Measurements from ENCODE around the gene RAG1.
"Not testable (repeated sequence)": the region's sequence is repeated elsewhere in the genome, so short reads cannot be mapped to it uniquely, and the experiment has no call there.

The RAG1 gene

GRCh38 chr11:36567694-36568093 lies at the start of gene RAG1:
TSS of gene RAG1 (plus strand) at chr11:36568007. CDS start at chr11:36573305, 5,298 bp downstream.
- no peak for DNase-seq (ENCODE audit: low read depth)
- in situ Hi-C loops (cut with HindIII; ENCODE audit: low sequenced_read_pairs), result loop anchor here (5.0 kb wide), 1 partner anchor 95 kb away; no protein-coding TSS in a partner anchor
- TF ChIP-seq, protein P1, sequence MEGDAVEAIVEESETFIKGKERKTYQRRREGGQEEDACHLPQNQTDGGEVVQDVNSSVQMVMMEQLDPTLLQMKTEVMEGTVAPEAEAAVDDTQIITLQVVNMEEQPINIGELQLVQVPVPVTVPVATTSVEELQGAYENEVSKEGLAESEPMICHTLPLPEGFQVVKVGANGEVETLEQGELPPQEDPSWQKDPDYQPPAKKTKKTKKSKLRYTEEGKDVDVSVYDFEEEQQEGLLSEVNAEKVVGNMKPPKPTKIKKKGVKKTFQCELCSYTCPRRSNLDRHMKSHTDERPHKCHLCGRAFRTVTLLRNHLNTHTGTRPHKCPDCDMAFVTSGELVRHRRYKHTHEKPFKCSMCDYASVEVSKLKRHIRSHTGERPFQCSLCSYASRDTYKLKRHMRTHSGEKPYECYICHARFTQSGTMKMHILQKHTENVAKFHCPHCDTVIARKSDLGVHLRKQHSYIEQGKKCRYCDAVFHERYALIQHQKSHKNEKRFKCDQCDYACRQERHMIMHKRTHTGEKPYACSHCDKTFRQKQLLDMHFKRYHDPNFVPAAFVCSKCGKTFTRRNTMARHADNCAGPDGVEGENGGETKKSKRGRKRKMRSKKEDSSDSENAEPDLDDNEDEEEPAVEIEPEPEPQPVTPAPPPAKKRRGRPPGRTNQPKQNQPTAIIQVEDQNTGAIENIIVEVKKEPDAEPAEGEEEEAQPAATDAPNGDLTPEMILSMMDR (IDR thresholded peaks at IDR 0.05; ENCODE audit: low read depth, low read length, missing control alignments), result no peak
- H3K4me3 ChIP-seq (ENCODE audit: low read depth, low read length), result no peak within 1 kb of the TSS

GRCh38 chr11:36530840-36531239 lies 37.0 kb upstream of the RAG1 start:
- no peak for DNase-seq (ENCODE audit: low read depth)
- TF ChIP-seq, protein P1 (IDR thresholded peaks at IDR 0.05; ENCODE audit: low read depth, low read length, missing control alignments), result no peak
- in situ Hi-C loops (cut with HindIII; ENCODE audit: low sequenced_read_pairs), result no loop called here
- no peak overlapping the region for H3K4me3 ChIP-seq (ENCODE audit: low read depth, low read length)

DNA sequence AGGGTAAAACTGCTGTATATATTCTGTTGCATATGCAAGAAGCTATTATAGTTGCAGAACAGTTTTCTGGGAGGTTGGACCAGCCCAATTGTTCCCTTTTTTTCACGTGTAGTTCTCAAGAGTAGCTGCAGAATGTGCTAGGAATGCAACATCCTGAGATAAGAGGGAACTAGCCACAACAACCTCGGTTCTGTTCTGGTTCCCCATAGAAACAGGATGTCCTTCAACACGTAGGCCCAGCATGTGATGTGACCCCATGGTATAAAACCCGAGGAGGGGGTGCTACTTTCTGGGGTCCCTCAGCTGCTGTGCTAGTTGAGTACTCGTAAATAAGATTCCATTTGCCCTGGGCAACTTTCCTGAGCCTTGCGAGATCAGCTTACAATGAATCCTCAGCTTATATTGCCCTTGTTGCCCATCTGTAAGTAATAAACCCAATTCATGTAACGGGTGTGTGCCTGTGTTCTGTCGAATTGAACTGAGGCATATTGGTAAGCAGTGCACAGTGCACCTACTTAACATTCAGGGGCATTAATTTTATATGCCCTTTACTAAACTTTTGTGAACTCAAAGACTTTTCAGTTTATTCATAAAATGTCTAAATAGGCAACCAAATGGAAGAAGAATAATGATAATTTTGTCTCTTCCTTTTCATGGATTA lies 34.7 kb upstream of the RAG1 start:
- TF ChIP-seq, protein P1 (IDR thresholded peaks at IDR 0.05; ENCODE audit: low read depth, low read length, missing control alignments), result no peak
- DNase-seq (ENCODE audit: low read depth), result no peak
- in situ Hi-C loops (cut with HindIII; ENCODE audit: low sequenced_read_pairs), result no loop called here
- no peak overlapping the region for H3K4me3 ChIP-seq (ENCODE audit: low read depth, low read length)

- TF ChIP-seq, protein P1 (IDR thresholded peaks at IDR 0.05; ENCODE audit: low read depth, low read length, missing control alignments), result no peak
- in situ Hi-C loops (cut with HindIII; ENCODE audit: low sequenced_read_pairs), result no loop called here
- no peak for DNase-seq (ENCODE audit: low read depth)
- H3K4me3 ChIP-seq (ENCODE audit: low read depth, low read length), result no peak overlapping the region
Observed at GRCh38 chr11:36534276-36534840, 33.4 kb upstream of the RAG1 start.

DNA sequence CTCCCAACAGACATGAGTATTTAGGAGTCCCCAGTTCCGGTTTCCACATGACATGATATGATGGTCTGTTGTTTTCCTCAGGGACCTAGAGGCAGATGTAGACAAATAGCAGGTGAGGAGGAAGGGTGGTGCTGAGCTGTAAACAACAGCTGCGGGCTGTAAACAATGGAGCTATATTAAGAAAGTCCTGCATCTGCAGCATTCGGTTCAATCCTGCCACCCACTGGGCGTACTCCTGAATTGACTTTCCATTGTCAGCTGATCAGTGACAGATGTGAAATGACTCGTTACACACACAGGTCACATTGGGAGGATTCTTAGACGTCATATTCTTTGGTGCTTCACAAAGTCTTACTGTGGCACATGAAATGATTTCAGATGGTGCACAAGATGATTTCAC lies 26.8 kb upstream of the RAG1 start:
- no peak for DNase-seq (ENCODE audit: low read depth)

GRCh38 chr11:36550385-36551115 lies 17.3 kb upstream of the RAG1 start:
- H3K4me3 ChIP-seq (ENCODE audit: low read depth, low read length), result no peak overlapping the region
- DNase-seq (ENCODE audit: low read depth), result no peak
- TF ChIP-seq, protein P1 (IDR thresholded peaks at IDR 0.05; ENCODE audit: low read depth, low read length, missing control alignments), result no peak
- in situ Hi-C loops (cut with HindIII; ENCODE audit: low sequenced_read_pairs), result no loop called here

More for the DNA sequence above, 26.8 kb upstream of the RAG1 start:
- in situ Hi-C loops (cut with HindIII; ENCODE audit: low sequenced_read_pairs), result no loop called here
- no peak overlapping the region for H3K4me3 ChIP-seq (ENCODE audit: low read depth, low read length)
- TF ChIP-seq, protein P1 (IDR thresholded peaks at IDR 0.05; ENCODE audit: low read depth, low read length, missing control alignments), result peak; percentile 35

DNA sequence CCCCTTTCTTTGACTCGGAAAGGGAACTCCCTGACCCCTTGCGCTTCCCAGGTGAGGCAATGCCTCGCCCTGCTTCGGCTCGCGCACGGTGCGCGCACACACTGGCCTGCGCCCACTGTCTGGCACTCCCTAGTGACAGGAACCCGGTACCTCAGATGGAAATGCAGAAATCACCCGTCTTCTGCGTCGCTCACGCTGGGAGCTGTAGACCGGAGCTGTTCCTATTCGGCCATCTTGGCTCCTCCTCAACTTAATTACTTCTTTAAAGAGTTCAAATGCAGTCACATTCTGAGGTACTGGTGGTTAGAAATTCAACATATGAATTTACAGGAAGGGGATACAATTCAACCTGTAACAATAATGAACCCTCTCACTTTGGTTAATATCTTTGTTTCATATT lies 10.4 kb upstream of the RAG1 start:
- DNase-seq (ENCODE audit: low read depth); in situ Hi-C loops (cut with HindIII; ENCODE audit: low sequenced_read_pairs): not testable (repeated sequence)

More for the DNA sequence above, 10.4 kb upstream of the RAG1 start:
- H3K4me3 ChIP-seq (ENCODE audit: low read depth, low read length), result not testable (repeated sequence)
